H9 (cell line): ENCODE results near the gene ERVW-1. TPM values are rescaled to one million over a fixed set of nuclear protein-coding genes. Genes with fewer than 3 reads are reported as not detected.

Experiments
- DNase-seq: peaks from one replicate; pipeline ENCODE4 v3.0.0-alpha.2; 2017
- H2AFZ ChIP-seq: one replicate; pipeline ENCODE4 v1.6.1; 2013; ENCODE audit warnings: mild to moderate bottlenecking, low read length, control low read depth, moderate library complexity
- H2AK5ac ChIP-seq: 2 replicates; pipeline ENCODE4 v1.6.1; 2013; ENCODE audit warnings: low read length, control low read depth, mixed read lengths; ENCODE audit not compliant: insufficient read length
- H2BK120ac ChIP-seq: one replicate; pipeline ENCODE4 v1.6.1; 2013; ENCODE audit warnings: low read depth, mild to moderate bottlenecking, low read length, control low read depth, inconsistent platforms; ENCODE audit not compliant: poor library complexity, severe bottlenecking
- H2BK12ac ChIP-seq: 2 replicates; pipeline ENCODE4 v1.6.1; 2013; ENCODE audit warnings: low read length, control low read depth, mixed read lengths, low read depth; ENCODE audit not compliant: insufficient read length
- H2BK15ac ChIP-seq: 2 replicates; pipeline ENCODE4 v1.6.1; 2013; ENCODE audit warnings: low read depth, low read length, control low read depth
- H2BK20ac ChIP-seq: one replicate; pipeline ENCODE4 v1.6.1; 2013; ENCODE audit warnings: low read depth, mild to moderate bottlenecking, low read length, control low read depth, inconsistent platforms; ENCODE audit not compliant: poor library complexity, severe bottlenecking
- H2BK5ac ChIP-seq: 2 replicates; pipeline ENCODE4 v1.6.1; 2013; ENCODE audit warnings: low read length, control low read depth, mixed read lengths; ENCODE audit not compliant: insufficient read length
- H3K14ac ChIP-seq: 2 replicates; pipeline ENCODE4 v1.6.1; 2013; ENCODE audit warnings: low read length, control low read depth; ENCODE audit not compliant: insufficient read depth
- H3K18ac ChIP-seq: 2 replicates; pipeline ENCODE4 v1.6.1; 2013; ENCODE audit warnings: low read depth, mild to moderate bottlenecking, mixed read lengths, low read length, control low read depth; ENCODE audit not compliant: insufficient read length
- H3K23ac ChIP-seq: 2 replicates; pipeline ENCODE4 v1.6.1; 2013; ENCODE audit warnings: low read length, control low read depth, mixed read lengths, low read depth; ENCODE audit not compliant: insufficient read length
- H3K23me2 ChIP-seq: 2 replicates; pipeline ENCODE4 v1.6.1; 2013; ENCODE audit warnings: low read depth, mild to moderate bottlenecking, mixed read lengths, low read length, control low read depth; ENCODE audit not compliant: insufficient read length, poor library complexity, severe bottlenecking
- H3K27ac ChIP-seq: 2 replicates; pipeline ENCODE4 v1.5.1; 2013; ENCODE audit warnings: low read length, control low read depth, mixed read lengths, low read depth; ENCODE audit not compliant: insufficient read length
- H3K27me3 ChIP-seq: 2 replicates; pipeline ENCODE4 v1.6.1; 2013; ENCODE audit warnings: low read length, control low read depth, inconsistent platforms; ENCODE audit not compliant: insufficient read depth
- H3K4ac ChIP-seq: 2 replicates; pipeline ENCODE4 v1.6.1; 2013; ENCODE audit warnings: low read depth, mild to moderate bottlenecking, control low read depth, inconsistent platforms, low read length, moderate library complexity
- H3K4me1 ChIP-seq: 2 replicates; pipeline ENCODE4 v1.6.1; 2013; ENCODE audit warnings: low read length, control low read depth, inconsistent platforms; ENCODE audit not compliant: insufficient read depth
- H3K4me2 ChIP-seq: 2 replicates; pipeline ENCODE4 v1.6.1; 2013; ENCODE audit warnings: low read length, control low read depth, mixed read lengths; ENCODE audit not compliant: insufficient read length, insufficient read depth
- H3K56ac ChIP-seq: 2 replicates; pipeline ENCODE4 v1.6.1; 2013; ENCODE audit warnings: low read depth, mild to moderate bottlenecking, mixed read lengths, low read length, control low read depth; ENCODE audit not compliant: insufficient read length
- H3K79me1 ChIP-seq: 2 replicates; pipeline ENCODE4 v1.6.1; 2013; ENCODE audit warnings: low read depth, mild to moderate bottlenecking, moderate library complexity, low read length, control low read depth, inconsistent platforms; ENCODE audit not compliant: insufficient read depth, poor library complexity, severe bottlenecking
- H3K79me2 ChIP-seq: 2 replicates; pipeline ENCODE4 v1.6.1; 2013; ENCODE audit warnings: low read length, control low read depth, inconsistent platforms; ENCODE audit not compliant: insufficient read depth
- H3K9ac ChIP-seq: 2 replicates; pipeline ENCODE4 v1.6.1; 2013; ENCODE audit warnings: low read length, control low read depth, mixed read lengths; ENCODE audit not compliant: insufficient read length; ENCODE audit errors: extremely low read depth
- H3K9me3 ChIP-seq: one replicate; pipeline ENCODE4 v1.6.1; 2013; ENCODE audit warnings: low read depth, low read length, inconsistent platforms; ENCODE audit not compliant: control insufficient read depth
- H3T11ph ChIP-seq: one replicate; pipeline ENCODE4 v1.6.1; 2013; ENCODE audit warnings: mild to moderate bottlenecking, low read length, control low read depth, inconsistent platforms
- H4K20me1 ChIP-seq: one replicate; pipeline ENCODE4 v1.6.1; 2013; ENCODE audit not compliant: control insufficient read depth, insufficient read length, insufficient read depth
- H4K5ac ChIP-seq: 2 replicates; pipeline ENCODE4 v1.6.1; 2013; ENCODE audit warnings: low read depth, mild to moderate bottlenecking, mixed read lengths, low read length, control low read depth; ENCODE audit not compliant: insufficient read length
- H4K8ac ChIP-seq: replicated peaks from 2 replicates; pipeline ENCODE4 v1.6.1; 2013; ENCODE audit warnings: low read length, control low read depth, mixed read lengths, low read depth; ENCODE audit not compliant: insufficient read length
- H4K91ac ChIP-seq: 2 replicates; pipeline ENCODE4 v1.6.1; 2013; ENCODE audit warnings: low read depth, mild to moderate bottlenecking, moderate library complexity, mixed read lengths, low read length, control low read depth; ENCODE audit not compliant: insufficient read length
- H3K27ac Mint-ChIP-seq, 3 experiments: 2 replicates in 2 of 3; 3 replicates in 1 of 3; pipeline ENCODE4 v1.8.0; 2020 to 2021; ENCODE audit warnings: mixed read lengths in 3 of 3, mild to moderate bottlenecking in 1 of 3, moderate library complexity in 1 of 3
- H3K27me3 Mint-ChIP-seq: 2 replicates; pipeline ENCODE4 v1.8.0; 2021; ENCODE audit warnings: low read depth, mild to moderate bottlenecking, moderate library complexity, mixed read lengths
- H3K36me3 Mint-ChIP-seq, 3 experiments: 2 replicates in 2 of 3; 3 replicates in 1 of 3; pipeline ENCODE4 v1.8.0; 2020 to 2021; ENCODE audit warnings: low read depth in 3 of 3, mixed read lengths in 3 of 3; ENCODE audit not compliant: insufficient read depth in 1 of 3
- H3K4me1 Mint-ChIP-seq, 2 experiments: 2 replicates each; pipeline ENCODE4 v1.8.0; 2020; ENCODE audit warnings: mixed read lengths in 2 of 2
- H3K4me3 Mint-ChIP-seq, 2 experiments: 2 replicates in 1 of 2; 3 replicates in 1 of 2; pipeline ENCODE4 v1.8.0; 2020 to 2021; ENCODE audit warnings: mild to moderate bottlenecking in 2 of 2, mixed read lengths in 2 of 2, moderate library complexity in 1 of 2
- H3K9me3 Mint-ChIP-seq, 2 experiments: 2 replicates in 1 of 2; 3 replicates in 1 of 2; pipeline ENCODE4 v1.8.0; 2020; ENCODE audit warnings: mild to moderate bottlenecking in 2 of 2, mixed read lengths in 2 of 2, moderate library complexity in 1 of 2
- CTCF ChIP-seq: fragments of 200-600 bp; sonication (generic); conservative IDR thresholded peaks from 3 replicates; pipeline ENCODE4 v1.8.0; 2021; ENCODE audit warnings: antibody characterized with exemption, mild to moderate bottlenecking
- WGBS: extraction: QIAGEN DNeasy Blood & Tissue Kit; methylation state at CpG from one replicate; pipeline ENCODE4 v1.1.7; 2013; ENCODE audit warnings: missing lambda C conversion rate, low lambda C conversion rate, mixed read lengths; ENCODE audit not compliant: insufficient read length; ENCODE audit errors: extremely low coverage; 5-methylcytosine and 5-hydroxymethylcytosine counted together
- total RNA-seq: library from RNA; stranded (reverse); gene quantifications from 2 replicates; pipeline ENCODE4 v1.2.1, GENCODE V29; 2021

The ERVW-1 gene
- total RNA-seq, 1 experiment from 2014 or later: not detected

DNA sequence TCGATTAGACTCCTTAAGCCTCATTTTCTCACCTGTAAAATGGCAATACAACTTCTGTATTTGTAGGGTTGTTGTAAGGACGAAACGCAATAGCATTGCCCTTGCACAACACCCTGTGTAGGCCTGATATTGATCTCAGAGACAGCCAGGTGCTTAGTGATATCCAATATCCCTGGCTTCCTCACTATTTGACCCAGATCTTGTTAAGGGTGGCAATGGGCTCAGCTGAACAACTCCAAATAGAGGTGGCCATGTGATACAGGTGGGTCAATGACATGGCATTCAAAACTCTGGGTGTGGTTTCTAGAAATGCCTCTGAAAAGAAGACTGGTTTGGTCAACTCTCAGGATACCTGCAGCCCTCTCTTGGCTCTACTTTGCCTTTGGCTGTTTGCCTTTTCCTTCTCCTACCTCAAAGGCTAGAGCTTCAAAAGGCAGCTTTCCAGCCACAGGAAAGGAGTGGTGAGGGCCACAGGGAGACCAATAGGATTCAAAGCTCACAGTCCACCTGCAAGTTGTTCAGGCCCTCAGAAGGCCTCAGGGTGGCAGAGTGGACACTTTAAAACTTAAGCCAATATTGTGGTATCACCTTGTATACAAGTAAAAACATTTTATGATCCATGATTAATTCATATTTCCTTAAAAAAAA lies 45.3 kb downstream of the ERVW-1 start:
- no peak overlapping the region for H3K4me3 Mint-ChIP-seq
- no peak overlapping the region for H2AFZ ChIP-seq
- TF ChIP-seq CTCF: no peak
- H3K4me1 Mint-ChIP-seq: peaks cover 12% of the 10 kb centered on the region in 2 experiments
- no peak for DNase-seq
- no peak overlapping the region for H3K27ac Mint-ChIP-seq
- no peak overlapping the region for H3K4ac ChIP-seq
- no peaks in the 10 kb centered on the region for H3K9me3 ChIP-seq
- no peak overlapping the region for H4K91ac ChIP-seq
- no peaks in the 10 kb centered on the region for H3K79me1 ChIP-seq
- peaks cover 5% of the 10 kb centered on the region; the same call in 1 of the 2 replicates for H3K4me1 ChIP-seq
- H3K27ac ChIP-seq: no peak overlapping the region
- H3K9me3 Mint-ChIP-seq: no peaks in the 10 kb centered on the region; a peak in 1 of 5 replicates
- H2AK5ac ChIP-seq: no peak overlapping the region
- no peaks in the 10 kb centered on the region; a peak in 1 of 7 replicates for H3K36me3 Mint-ChIP-seq
- no peaks in the 10 kb centered on the region for H3K27me3 ChIP-seq
- H3K4me2 ChIP-seq: no peak overlapping the region
- H3K23me2 ChIP-seq: no peaks in the 10 kb centered on the region
- H2BK20ac ChIP-seq: no peak overlapping the region
- H2BK12ac ChIP-seq: no peak overlapping the region
- H2BK120ac ChIP-seq: no peak overlapping the region
- no peak overlapping the region for H3K9ac ChIP-seq
- H3K18ac ChIP-seq: no peak overlapping the region
- no peak overlapping the region for H3K14ac ChIP-seq
- H3K23ac ChIP-seq: no peak overlapping the region
- no peak overlapping the region for H4K8ac ChIP-seq
- H3K79me2 ChIP-seq: no peaks in the 10 kb centered on the region
- no peaks in the 10 kb centered on the region for H4K20me1 ChIP-seq
- no peaks in the 10 kb centered on the region; the same call in 1 of the 2 replicates for H3K27me3 Mint-ChIP-seq
- no peak overlapping the region for H3K56ac ChIP-seq
- H2BK5ac ChIP-seq: no peak overlapping the region
- no CpG with 5 or more reads among the region's 3 CpGs for WGBS
- H2BK15ac ChIP-seq: no peak overlapping the region
- H4K5ac ChIP-seq: no peak overlapping the region
- H3T11ph ChIP-seq: no peak overlapping the region
